GM12878 (cell line): ENCODE data around the gene SPACDR. TPM values are rescaled to one million over a fixed set of nuclear protein-coding genes. Genes with fewer than 3 reads are reported as not detected.

Experiments
- ATAC-seq: fragments of 200-7000 bp; cut with Tn5 transposase; 3 replicates; pipeline ENCODE4 v1.9.1; 2020; ENCODE audit warnings: mild to moderate bottlenecking, moderate library complexity
- BruUV-seq: library from RNA; stranded (reverse); fragments of 400-500 nt; replicated peaks from 2 replicates; lab custom pipeline; 2021; lab: Mats Ljungman, UMichigan
- CTCF ChIA-PET: fragments of 300-600 bp; sonication (Branson Sonifier 250); formaldehyde crosslinking; extraction: SDS; loops from one replicate; lab custom pipeline; 2021; ENCODE audit warnings: inconsistent platforms; lab: Yijun Ruan, JAX
- POLR2A ChIA-PET: fragments of 350-600 bp; formaldehyde crosslinking; extraction: SDS; loops from one replicate; lab custom pipeline; 2021; ENCODE audit warnings: inconsistent platforms; lab: Charles Lee
- RAD21 ChIA-PET: fragments of 300-600 bp; sonication (Branson Sonifier 250); formaldehyde crosslinking; loops from one replicate; lab custom pipeline; 2023; ENCODE audit warnings: antibody characterized with exemption; ENCODE audit not compliant: unreplicated experiment; lab: Charles Lee
- SMC1A ChIA-PET: fragments of 300-600 bp; sonication (Branson Sonifier 250); formaldehyde crosslinking; loops from one replicate; lab custom pipeline; 2023; ENCODE audit not compliant: unreplicated experiment, uncharacterized antibody; lab: Charles Lee
- DNase-seq: peaks from one replicate; pipeline ENCODE4 v3.0.0-alpha.2; 2011; ENCODE audit warnings: low read depth, low spot score
- FAIRE-seq: peaks from 3 replicates; lab custom pipeline; 2011; peaks lifted over from hg19 to GRCh38; lab: Jason Lieb, UNC
- H2AFZ ChIP-seq: 2 replicates; pipeline ENCODE4 v1.6.0; 2011; ENCODE audit warnings: low read depth, low read length, control low read depth; ENCODE audit not compliant: control insufficient read depth
- H3K27ac ChIP-seq: 2 replicates; pipeline ENCODE4 v1.5.1; 2011; ENCODE audit warnings: control low read depth; ENCODE audit not compliant: control insufficient read depth, insufficient read depth
- H3K27me3 ChIP-seq, 2 experiments: replicated peaks in 1 of 2; 2 replicates each; pipeline versions ENCODE4 v1.6.0 to v1.6.1; 2011; ENCODE audit warnings: low read length in 1 of 2; ENCODE audit not compliant: control insufficient read depth in 2 of 2, insufficient read depth in 2 of 2
- H3K36me3 ChIP-seq, 2 experiments: 2 replicates each; pipeline ENCODE4 v1.5.1; 2011; ENCODE audit warnings: low read length in 1 of 2; ENCODE audit not compliant: control insufficient read depth in 2 of 2, insufficient read depth in 2 of 2
- H3K4me1 ChIP-seq: 2 replicates; pipeline ENCODE4 v1.6.1; 2011; ENCODE audit warnings: mild to moderate bottlenecking, low read length, moderate library complexity, mixed read lengths; ENCODE audit not compliant: control insufficient read depth, insufficient read depth
- H3K4me2 ChIP-seq: 2 replicates; pipeline ENCODE4 v1.6.0; 2011; ENCODE audit warnings: control low read depth; ENCODE audit not compliant: control insufficient read depth, insufficient read depth
- H3K4me3 ChIP-seq: fragments of 200-600 bp; sonication (generic); 2 replicates; pipeline ENCODE4 v1.5.1; 2016
- H3K79me2 ChIP-seq: 2 replicates; pipeline ENCODE4 v1.6.0; 2011; ENCODE audit warnings: low read length; ENCODE audit not compliant: control insufficient read depth, insufficient read depth
- H3K9ac ChIP-seq: 2 replicates; pipeline ENCODE4 v1.8.0; 2011; ENCODE audit warnings: low read length, control low read depth, mixed read lengths; ENCODE audit not compliant: control insufficient read depth, insufficient read depth
- H3K9me3 ChIP-seq: replicated peaks from 3 replicates; pipeline ENCODE4 v1.5.1; 2011; ENCODE audit warnings: mild to moderate bottlenecking, low read length; ENCODE audit not compliant: control insufficient read depth, insufficient read depth
- H4K20me1 ChIP-seq: 2 replicates; pipeline ENCODE4 v1.6.0; 2011; ENCODE audit not compliant: control insufficient read depth, insufficient read depth
- BMI1 ChIP-seq: fragments of 450-650 bp; IDR thresholded peaks from 2 replicates; pipeline ENCODE4 v1.6.1; 2016; ENCODE audit warnings: mild to moderate bottlenecking, moderate library complexity, borderline replicate concordance
- BRCA1 ChIP-seq: IDR thresholded peaks from 2 replicates; pipeline ENCODE4 v1.6.1; 2011; ENCODE audit warnings: low read depth, low read length, improper control_type of control experiment
- POLR2AphosphoS2 ChIP-seq: IDR thresholded peaks from 2 replicates; pipeline ENCODE4 v1.6.1; 2011; ENCODE audit warnings: low read depth, mild to moderate bottlenecking, low read length, improper control_type of control experiment, moderate library complexity
- POLR2AphosphoS5 ChIP-seq: IDR thresholded peaks from 2 replicates; pipeline ENCODE4 v1.6.1; 2011; ENCODE audit warnings: mild to moderate bottlenecking, low read length, inconsistent platforms
- RAD21 ChIP-seq: IDR thresholded peaks from 2 replicates; pipeline ENCODE4 v1.6.1; 2011; ENCODE audit warnings: mild to moderate bottlenecking, low read depth, low read length, moderate library complexity; ENCODE audit not compliant: insufficient read depth
- RFX5 ChIP-seq: IDR thresholded peaks from 2 replicates; pipeline ENCODE4 v1.6.1; 2011; ENCODE audit warnings: low read depth, low read length, improper control_type of control experiment
- SIN3A ChIP-seq: IDR thresholded peaks from 2 replicates; pipeline ENCODE4 v1.6.1; 2012; ENCODE audit warnings: low read depth, low read length, improper control_type of control experiment
- TBL1XR1 ChIP-seq: IDR thresholded peaks from 2 replicates; pipeline ENCODE4 v1.6.1; 2012; ENCODE audit warnings: low read depth, low read length, improper control_type of control experiment
- YBX1 ChIP-seq: fragments of 450-650 bp; IDR thresholded peaks from 2 replicates; pipeline ENCODE4 v1.6.1; 2016; ENCODE audit warnings: antibody characterized with exemption
- WGBS: methylation state at CpG from one replicate; pipeline ENCODE4 v1.1.6; 2016; ENCODE audit warnings: low lambda C conversion rate; ENCODE audit not compliant: insufficient replicate concordance, insufficient coverage; ENCODE audit errors: missing lambda C conversion rate; 5-methylcytosine and 5-hydroxymethylcytosine counted together
- in situ Hi-C: fragments of 300-500 bp; cut with MboI; formaldehyde crosslinking; loops from 9 replicates; pipeline ENCODE4 v1.14.3; 2018; ENCODE audit warnings: mixed read lengths
- intact Hi-C: fragments of 100-400 bp; cut with micrococcal nuclease; formaldehyde crosslinking; loops from one replicate; pipeline ENCODE4 v1.14.2; 2022; ENCODE audit not compliant: unreplicated experiment
- polyA plus RNA-seq, 11 experiments: library from polyadenylated mRNA; depleted of rRNA in 4 of 11; unstranded in 6 of 11; stranded (reverse) in 5 of 11; fragments of >200 nt; fragmentation: Nextera tagmentation in 4 of 11; fragmentation: Illumina TruSeq in 1 of 11; extraction: Ambion mirVana in 4 of 11; extraction: Trizol in 1 of 11; gene quantifications; 1 replicate in 1 of 11; 2 replicates in 10 of 11; pipeline versions ENCODE4 v1.2.1 to v1.2.3, GENCODE V29; 2011 to 2016; ENCODE audit warnings: inconsistent platforms in 2 of 11, missing spikeins in 2 of 11, low read depth in 1 of 11
- total RNA-seq, 4 experiments: library from RNA; depleted of rRNA in 3 of 4; stranded (reverse); fragments of >200 nt in 3 of 4; fragmentation: Illumina TruSeq in 1 of 4; extraction: Trizol in 1 of 4; gene quantifications; 2 replicates each; pipeline versions ENCODE4 v1.2.1 to v1.2.3, GENCODE V29; 2013 to 2021
- TF ChIP-seq, protein P1 (sequence below): IDR thresholded peaks from 2 replicates; pipeline ENCODE4 v1.6.1; 2012; ENCODE audit warnings: low read depth, low read length, improper control_type of control experiment
- TF ChIP-seq, protein P2 (sequence below): fragments of 450-650 bp; IDR thresholded peaks from 2 replicates; pipeline ENCODE4 v1.6.1; 2017; ENCODE audit warnings: borderline replicate concordance
- TF ChIP-seq, protein P3 (sequence below): IDR thresholded peaks from 2 replicates; pipeline ENCODE4 v1.6.1; 2011; ENCODE audit warnings: low read depth, mild to moderate bottlenecking, low read length, moderate library complexity, borderline replicate concordance; ENCODE audit errors: extremely low read depth

SPACDR gene
- total and polyA plus RNA-seq, 10 of the 15 experiments (the other 5 are each of a cell fraction or from before 2014, with no cell fraction given), result 0.18 to 1.5 (median 0.63) TPM

DNA sequence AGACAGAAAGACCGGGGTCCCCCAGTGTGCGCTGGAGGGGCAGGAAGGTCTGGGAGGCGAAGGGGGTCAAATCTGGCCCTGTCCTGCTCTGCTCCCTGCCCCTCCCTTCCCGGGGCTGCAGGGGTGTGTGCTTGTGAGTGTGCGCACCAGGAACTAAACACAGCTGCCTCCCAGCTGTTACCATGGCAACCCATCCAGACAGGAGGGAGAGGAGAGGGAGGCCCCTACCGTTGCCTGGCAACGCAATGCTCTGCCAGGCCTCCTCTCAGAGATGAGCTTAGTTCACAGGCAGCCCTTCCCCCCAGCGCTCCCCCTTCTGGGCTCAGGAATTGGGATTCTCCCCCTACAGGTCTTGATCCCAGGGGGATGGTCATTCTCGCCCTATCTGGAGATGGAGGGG, 25.8 kb upstream of the SPACDR start:
- Histone ChIP-seq H3K27me3 (no peaks in the 10 kb centered on the region), H3K79me2 (no peaks in the 10 kb centered on the region), H3K4me3 (no peak overlapping the region), H3K9ac (no peak overlapping the region), H3K4me2 (no peak overlapping the region), H3K36me3 (no peaks in the 10 kb centered on the region), H3K27ac (no peak overlapping the region), H3K4me1 (0 out of 2 replicates have a peak, but pooled peaks cover 4% of the 10 kb centered on the region), H3K9me3 (no peaks in the 10 kb centered on the region), H2AFZ (no peak overlapping the region), H4K20me1 (no peaks in the 10 kb centered on the region)
- ChIA-PET POLR2A (interaction anchor here (0.9 kb wide), 1 partner anchor 96 kb away, joined by 3 read pairs; the partner anchor contains the start of genes FBXO24 and LRCH4), RAD21 (no interaction called here), SMC1A (no interaction called here), CTCF (interaction anchor here (1.0 kb wide), 1 partner anchor 70 kb away, joined by 4 read pairs; no protein-coding TSS in a partner anchor)
- TF ChIP-seq RFX5 (0 out of 2 replicates have a peak, but pooled peaks have one; percentile 39), BMI1 (peak; percentile 97)
- TF ChIP-seq, protein P1, sequence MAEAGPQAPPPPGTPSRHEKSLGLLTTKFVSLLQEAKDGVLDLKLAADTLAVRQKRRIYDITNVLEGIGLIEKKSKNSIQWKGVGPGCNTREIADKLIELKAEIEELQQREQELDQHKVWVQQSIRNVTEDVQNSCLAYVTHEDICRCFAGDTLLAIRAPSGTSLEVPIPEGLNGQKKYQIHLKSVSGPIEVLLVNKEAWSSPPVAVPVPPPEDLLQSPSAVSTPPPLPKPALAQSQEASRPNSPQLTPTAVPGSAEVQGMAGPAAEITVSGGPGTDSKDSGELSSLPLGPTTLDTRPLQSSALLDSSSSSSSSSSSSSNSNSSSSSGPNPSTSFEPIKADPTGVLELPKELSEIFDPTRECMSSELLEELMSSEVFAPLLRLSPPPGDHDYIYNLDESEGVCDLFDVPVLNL, result no peak
- no peak for DNase-seq
- 17% methylated on average over 7 of the region's 9 CpGs for WGBS
- in situ Hi-C loops, result no loop called here
- intact Hi-C loops, result no loop called here
- ATAC-seq, result peak; percentile 74
- peak; percentile 89 for FAIRE-seq
- BruUV-seq, result no TSS peak

DNA sequence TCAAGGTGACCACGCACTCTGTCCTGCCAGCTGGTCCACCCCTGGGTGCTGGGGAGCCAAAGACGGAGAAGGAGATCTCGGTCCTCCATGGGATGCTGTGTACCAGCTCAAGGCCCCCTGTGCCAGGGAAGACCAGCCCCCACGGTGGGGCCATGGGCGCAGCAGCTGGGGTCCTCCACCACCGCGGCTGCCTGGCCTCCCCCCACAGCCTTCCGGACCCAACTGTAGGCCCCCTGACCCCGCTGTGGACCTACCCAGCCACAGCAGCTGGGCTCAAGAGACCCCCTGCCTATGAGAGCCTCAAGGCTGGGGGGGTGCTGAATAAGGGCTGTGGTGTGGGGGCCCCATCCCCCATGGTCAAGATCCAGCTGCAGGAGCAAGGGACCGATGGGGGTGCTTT, 25.1 kb upstream of the SPACDR start:
- Histone ChIP-seq H3K4me2 (no peak overlapping the region), H2AFZ (no peak overlapping the region), H3K9ac (no peak overlapping the region), H3K4me3 (no peak overlapping the region), H3K79me2 (no peaks in the 10 kb centered on the region), H4K20me1 (no peaks in the 10 kb centered on the region), H3K27ac (no peak overlapping the region), H3K36me3 (no peaks in the 10 kb centered on the region), H3K27me3 (no peaks in the 10 kb centered on the region), H3K4me1 (0 out of 2 replicates have a peak, but pooled peaks cover 4% of the 10 kb centered on the region), H3K9me3 (no peaks in the 10 kb centered on the region)
- no peak for DNase-seq
- ChIA-PET SMC1A (no interaction called here), CTCF (no interaction called here), POLR2A (no interaction called here), RAD21 (no interaction called here)
- WGBS, result 74% methylated on average over 8 of the region's 10 CpGs
- no peak for FAIRE-seq
- in situ Hi-C loops (no loop called here), intact Hi-C loops (no loop called here)
- TF ChIP-seq SIN3A, result no peak
- no peak for TF ChIP-seq POLR2AphosphoS5
- no peak for TF ChIP-seq TBL1XR1
- TF ChIP-seq, protein P2, sequence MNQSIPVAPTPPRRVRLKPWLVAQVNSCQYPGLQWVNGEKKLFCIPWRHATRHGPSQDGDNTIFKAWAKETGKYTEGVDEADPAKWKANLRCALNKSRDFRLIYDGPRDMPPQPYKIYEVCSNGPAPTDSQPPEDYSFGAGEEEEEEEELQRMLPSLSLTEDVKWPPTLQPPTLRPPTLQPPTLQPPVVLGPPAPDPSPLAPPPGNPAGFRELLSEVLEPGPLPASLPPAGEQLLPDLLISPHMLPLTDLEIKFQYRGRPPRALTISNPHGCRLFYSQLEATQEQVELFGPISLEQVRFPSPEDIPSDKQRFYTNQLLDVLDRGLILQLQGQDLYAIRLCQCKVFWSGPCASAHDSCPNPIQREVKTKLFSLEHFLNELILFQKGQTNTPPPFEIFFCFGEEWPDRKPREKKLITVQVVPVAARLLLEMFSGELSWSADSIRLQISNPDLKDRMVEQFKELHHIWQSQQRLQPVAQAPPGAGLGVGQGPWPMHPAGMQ, result no peak
- no peak for TF ChIP-seq RAD21
- TF ChIP-seq, protein P3, sequence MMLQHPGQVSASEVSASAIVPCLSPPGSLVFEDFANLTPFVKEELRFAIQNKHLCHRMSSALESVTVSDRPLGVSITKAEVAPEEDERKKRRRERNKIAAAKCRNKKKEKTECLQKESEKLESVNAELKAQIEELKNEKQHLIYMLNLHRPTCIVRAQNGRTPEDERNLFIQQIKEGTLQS, result no peak
- no peak for TF ChIP-seq POLR2AphosphoS2
- TF ChIP-seq BRCA1, result no peak
- TF ChIP-seq YBX1, result no peak
- no TSS peak for BruUV-seq
- ATAC-seq, result no peak
